Trophoblast cell (in vitro differentiated cells and primary cell): ENCODE measurements around the gene DPP6.

Experiments
- DNase-seq, 2 donors: peaks; one replicate each; pipeline ENCODE4 v3.0.0-alpha.2; 2016
- H2AFZ ChIP-seq: 2 replicates; pipeline ENCODE4 v1.6.1; 2013; ENCODE audit warnings: low read length, moderate library complexity, mild to moderate bottlenecking; ENCODE audit not compliant: insufficient read depth, poor library complexity
- H2AK5ac ChIP-seq: 2 replicates; pipeline ENCODE4 v1.6.1; 2013; ENCODE audit warnings: mild to moderate bottlenecking, low read length
- H2BK120ac ChIP-seq: 2 replicates; pipeline ENCODE4 v1.6.1; 2013; ENCODE audit warnings: low read length, mild to moderate bottlenecking, moderate library complexity; ENCODE audit not compliant: insufficient read depth, poor library complexity
- H2BK12ac ChIP-seq: 2 replicates; pipeline ENCODE4 v1.6.1; 2013; ENCODE audit warnings: mild to moderate bottlenecking, low read length, moderate library complexity
- H2BK5ac ChIP-seq: 2 replicates; pipeline ENCODE4 v1.6.1; 2013; ENCODE audit warnings: low read length, low read depth, moderate library complexity, mild to moderate bottlenecking; ENCODE audit not compliant: poor library complexity
- H3K14ac ChIP-seq: 2 replicates; pipeline ENCODE4 v1.6.1; 2013; ENCODE audit warnings: mild to moderate bottlenecking, low read length
- H3K18ac ChIP-seq: 2 replicates; pipeline ENCODE4 v1.6.1; 2013; ENCODE audit warnings: mild to moderate bottlenecking, low read length
- H3K23ac ChIP-seq: 2 replicates; pipeline ENCODE4 v1.6.1; 2013; ENCODE audit warnings: low read length
- H3K27ac ChIP-seq: 2 replicates; pipeline ENCODE4 v1.5.1; 2013; ENCODE audit warnings: low read depth, mild to moderate bottlenecking, inconsistent platforms, low read length, moderate library complexity
- H3K27me3 ChIP-seq: 2 replicates; pipeline ENCODE4 v1.6.1; 2013; ENCODE audit warnings: inconsistent platforms, mild to moderate bottlenecking, low read length, moderate library complexity; ENCODE audit not compliant: insufficient read depth
- H3K36me3 ChIP-seq, 2 experiments: 1 replicate in 1 of 2; 2 replicates in 1 of 2; pipeline ENCODE4 v1.6.1; 2013; ENCODE audit warnings: low read length in 2 of 2, mild to moderate bottlenecking in 2 of 2, moderate library complexity in 1 of 2; ENCODE audit not compliant: insufficient read depth in 2 of 2, control insufficient read depth in 1 of 2
- H3K4ac ChIP-seq: 2 replicates; pipeline ENCODE4 v1.6.1; 2013; ENCODE audit warnings: low read depth, mild to moderate bottlenecking, low read length, moderate library complexity
- H3K4me1 ChIP-seq, 2 experiments: 1 replicate in 1 of 2; 2 replicates in 1 of 2; pipeline ENCODE4 v1.6.1; 2013; ENCODE audit warnings: low read length in 2 of 2, mild to moderate bottlenecking in 2 of 2, moderate library complexity in 1 of 2; ENCODE audit not compliant: insufficient read depth in 2 of 2, control insufficient read depth in 1 of 2
- H3K4me2 ChIP-seq: 2 replicates; pipeline ENCODE4 v1.6.1; 2013; ENCODE audit warnings: inconsistent platforms, mild to moderate bottlenecking, low read length, moderate library complexity
- H3K4me3 ChIP-seq: 2 replicates; pipeline ENCODE4 v1.5.1; 2013; ENCODE audit warnings: mild to moderate bottlenecking, low read depth, low read length, inconsistent platforms
- H3K79me1 ChIP-seq: one replicate; pipeline ENCODE4 v1.6.1; 2013; ENCODE audit warnings: low read length
- H3K79me2 ChIP-seq: 2 replicates; pipeline ENCODE4 v1.6.1; 2013; ENCODE audit warnings: low read length, mild to moderate bottlenecking; ENCODE audit not compliant: control insufficient read depth, insufficient read depth, poor library complexity
- H3K9ac ChIP-seq: 2 replicates; pipeline ENCODE4 v1.6.1; 2013; ENCODE audit warnings: mild to moderate bottlenecking, low read length
- H3K9me3 ChIP-seq: 2 replicates; pipeline ENCODE4 v1.6.1; 2013; ENCODE audit warnings: low read depth, mild to moderate bottlenecking, control low read depth, inconsistent platforms, low read length; ENCODE audit not compliant: insufficient read depth
- H4K12ac ChIP-seq: 2 replicates; pipeline ENCODE4 v1.6.1; 2013; ENCODE audit warnings: low read depth, mild to moderate bottlenecking, low read length, moderate library complexity
- H4K8ac ChIP-seq: 2 replicates; pipeline ENCODE4 v1.6.1; 2013; ENCODE audit warnings: low read depth, mild to moderate bottlenecking, low read length, moderate library complexity
- H4K91ac ChIP-seq: one replicate; pipeline ENCODE4 v1.6.1; 2013; ENCODE audit warnings: low read depth, mild to moderate bottlenecking, low read length, moderate library complexity
- WGBS: extraction: QIAGEN DNeasy Blood & Tissue Kit; methylation state at CpG from one replicate; pipeline ENCODE4 v1.1.7; 2013; ENCODE audit warnings: missing lambda C conversion rate; ENCODE audit not compliant: insufficient read length, insufficient coverage; ENCODE audit errors: extremely low coverage; 5-methylcytosine and 5-hydroxymethylcytosine counted together

Gene DPP6

DNA sequence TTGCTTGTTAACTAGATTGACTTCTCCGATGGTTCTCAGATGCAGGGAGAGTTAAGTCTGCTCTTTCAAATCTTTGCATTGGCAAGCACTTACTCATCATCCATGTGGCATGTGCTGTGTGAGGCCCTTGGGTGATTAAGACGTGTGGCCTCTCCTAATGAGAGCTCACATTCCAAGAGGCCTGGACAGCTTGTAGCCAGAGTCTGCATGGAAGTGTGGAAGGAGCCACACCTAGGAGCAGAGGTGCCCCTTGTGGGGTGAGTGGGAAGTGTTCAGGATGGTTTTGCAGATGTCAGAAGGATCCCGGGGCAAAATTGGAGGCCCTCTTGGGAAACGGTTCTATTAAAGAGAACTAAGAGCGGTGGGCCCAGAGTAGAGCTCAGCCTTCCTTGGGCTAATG, 724.8 kb downstream of the DPP6 start:
- Histone ChIP-seq H4K91ac (no peak overlapping the region), H3K79me2 (no peaks in the 10 kb centered on the region), H3K4ac (no peak overlapping the region), H4K8ac (no peak overlapping the region), H3K27ac (no peak overlapping the region), H2BK12ac (no peak overlapping the region), H3K79me1 (no peaks in the 10 kb centered on the region), H3K4me1 (no peaks in the 10 kb centered on the region), H3K9me3 (peaks cover 6% of the 10 kb centered on the region), H3K14ac (no peak overlapping the region), H2BK5ac (no peak overlapping the region), H3K18ac (no peak overlapping the region), H2BK120ac (no peak overlapping the region), H3K9ac (no peak overlapping the region), H3K27me3 (no peaks in the 10 kb centered on the region), H3K4me3 (no peak overlapping the region), H3K23ac (no peak overlapping the region), H2AFZ (no peak overlapping the region), H3K36me3 (no peaks in the 10 kb centered on the region), H4K12ac (no peak overlapping the region), H3K4me2 (no peak overlapping the region), H2AK5ac (no peak overlapping the region)
- WGBS, result no CpG with 5 or more reads among the region's 5 CpGs
- DNase-seq, result peak; percentile 60 to 83

DNA sequence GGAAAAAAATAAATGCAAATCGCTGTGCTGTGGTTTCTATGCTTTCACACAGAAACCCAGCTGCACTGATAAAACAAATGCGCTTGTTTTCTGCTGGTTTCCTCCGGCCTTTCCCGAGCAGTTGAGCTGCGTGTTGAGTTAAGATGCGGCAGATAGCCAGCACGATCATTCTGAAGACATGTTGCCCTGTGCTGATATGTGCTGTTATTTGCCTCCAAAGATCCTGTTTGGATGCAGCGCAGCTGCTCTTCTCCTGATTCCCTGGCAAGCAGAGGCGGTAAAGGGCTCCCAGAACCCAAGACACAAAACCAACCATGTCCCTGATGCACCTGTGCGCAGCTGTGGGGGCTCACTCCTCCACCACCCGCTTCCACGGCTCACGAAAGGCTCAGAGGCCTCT, 725.3 kb downstream of the DPP6 start:
- no peaks in the 10 kb centered on the region for H3K36me3 ChIP-seq
- H2BK12ac ChIP-seq, result no peak overlapping the region
- H3K79me1 ChIP-seq, result no peaks in the 10 kb centered on the region
- H2AFZ ChIP-seq, result no peak overlapping the region
- no peak overlapping the region for H2BK120ac ChIP-seq
- H3K4me3 ChIP-seq, result no peak overlapping the region
- WGBS, result no CpG with 5 or more reads among the region's 13 CpGs
- H3K18ac ChIP-seq, result no peak overlapping the region
- H3K23ac ChIP-seq, result no peak overlapping the region
- no peak overlapping the region for H3K4me2 ChIP-seq
- H3K4me1 ChIP-seq, result no peaks in the 10 kb centered on the region
- peaks cover 6% of the 10 kb centered on the region for H3K9me3 ChIP-seq
- H2BK5ac ChIP-seq, result no peak overlapping the region
- H3K79me2 ChIP-seq, result no peaks in the 10 kb centered on the region
- H3K14ac ChIP-seq, result no peak overlapping the region
- H3K4ac ChIP-seq, result no peak overlapping the region
- no peak overlapping the region for H3K27ac ChIP-seq
- DNase-seq, result no peak
- H4K91ac ChIP-seq, result no peak overlapping the region
- H2AK5ac ChIP-seq, result no peak overlapping the region
- H3K27me3 ChIP-seq, result no peaks in the 10 kb centered on the region
- no peak overlapping the region for H4K12ac ChIP-seq
- H3K9ac ChIP-seq, result no peak overlapping the region
- H4K8ac ChIP-seq, result no peak overlapping the region

DNA sequence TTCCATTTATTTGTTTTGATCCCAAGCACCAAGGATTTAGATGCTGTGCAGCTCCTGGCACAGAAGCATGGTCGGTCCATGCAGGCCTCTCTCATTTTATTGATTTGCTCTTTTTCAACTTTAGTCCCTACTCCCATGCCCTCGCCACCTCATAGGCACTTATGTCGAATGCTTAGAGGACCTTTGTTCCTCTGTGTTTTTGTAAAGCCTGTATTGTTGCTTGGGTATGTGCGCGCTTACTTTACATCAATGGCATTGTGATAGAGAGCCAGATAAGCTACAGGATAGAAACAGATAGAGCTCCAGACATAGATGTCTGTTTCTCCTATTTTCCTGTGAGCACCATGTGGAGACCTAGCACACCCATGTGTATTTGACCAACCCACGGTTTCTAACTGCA, 725.7 kb downstream of the DPP6 start:
- H2BK12ac ChIP-seq, result no peak overlapping the region
- H4K12ac ChIP-seq, result no peak overlapping the region
- no peak overlapping the region for H3K4me2 ChIP-seq
- no peak overlapping the region for H3K23ac ChIP-seq
- H3K9me3 ChIP-seq, result peaks cover 6% of the 10 kb centered on the region
- H3K4ac ChIP-seq, result no peak overlapping the region
- no peaks in the 10 kb centered on the region for H3K4me1 ChIP-seq
- no peak overlapping the region for H3K9ac ChIP-seq
- H3K79me2 ChIP-seq, result no peaks in the 10 kb centered on the region
- DNase-seq, result no peak
- WGBS, result no CpG with 5 or more reads among the region's 6 CpGs
- no peak overlapping the region for H2BK5ac ChIP-seq
- no peak overlapping the region for H4K91ac ChIP-seq
- H3K79me1 ChIP-seq, result no peaks in the 10 kb centered on the region
- no peaks in the 10 kb centered on the region for H3K36me3 ChIP-seq
- no peak overlapping the region for H3K14ac ChIP-seq
- no peak overlapping the region for H4K8ac ChIP-seq
- no peak overlapping the region for H3K18ac ChIP-seq
- H2AFZ ChIP-seq, result no peak overlapping the region
- H3K4me3 ChIP-seq, result no peak overlapping the region
- no peak overlapping the region for H2AK5ac ChIP-seq
- no peaks in the 10 kb centered on the region for H3K27me3 ChIP-seq
- no peak overlapping the region for H2BK120ac ChIP-seq
- H3K27ac ChIP-seq, result no peak overlapping the region

DNA sequence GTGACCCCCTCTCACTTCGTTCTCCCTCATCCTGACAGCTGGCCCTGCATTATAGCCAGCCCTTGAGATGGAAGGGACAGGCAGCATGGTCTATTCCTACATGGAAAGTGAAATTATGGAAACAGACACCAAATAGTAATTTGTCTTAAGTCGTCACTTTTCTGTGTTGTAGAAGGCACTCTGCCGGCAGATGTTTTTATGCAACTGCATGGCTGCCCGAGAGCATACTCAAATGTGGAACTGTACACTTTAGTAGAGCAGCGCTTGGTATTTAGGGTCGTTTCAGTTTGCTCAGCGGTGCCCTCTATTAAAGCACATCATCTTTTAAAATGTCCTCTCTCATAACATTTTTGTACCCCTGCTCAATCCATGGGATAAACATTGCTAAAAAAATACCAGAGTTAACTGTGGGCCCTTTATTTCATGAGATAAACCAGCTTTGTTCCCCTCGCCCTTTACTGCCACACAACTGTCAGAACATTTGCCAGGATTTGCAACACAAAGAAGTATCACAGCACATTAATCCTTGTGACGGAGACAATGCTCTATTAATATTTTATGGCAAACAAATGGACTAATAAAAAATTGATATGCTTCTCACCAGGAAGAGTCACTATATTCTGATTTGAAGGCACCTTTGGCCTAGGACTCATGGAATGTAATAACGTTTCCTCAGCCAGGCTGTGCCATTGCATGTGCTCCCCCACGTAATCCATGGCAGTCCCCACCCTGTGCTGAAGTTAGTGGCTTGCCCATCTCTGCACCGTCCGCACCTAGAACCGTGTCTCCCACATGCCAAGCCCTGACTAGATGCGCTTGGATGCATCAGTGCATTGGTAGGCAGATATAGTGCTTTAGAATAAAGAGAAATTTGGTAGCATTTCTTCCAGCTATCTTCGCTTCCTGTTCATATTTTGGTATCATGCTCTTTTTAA, 729.4 kb downstream of the DPP6 start:
- Histone ChIP-seq H3K18ac (no peak overlapping the region), H3K4ac (no peak overlapping the region), H3K27ac (no peak overlapping the region), H3K9me3 (peaks cover 6% of the 10 kb centered on the region), H3K23ac (no peak overlapping the region), H2BK120ac (no peak overlapping the region), H2AK5ac (no peak overlapping the region), H2AFZ (no peak overlapping the region), H4K12ac (no peak overlapping the region), H3K4me1 (no peaks in the 10 kb centered on the region), H3K36me3 (no peaks in the 10 kb centered on the region), H4K8ac (no peak overlapping the region), H3K27me3 (no peaks in the 10 kb centered on the region), H3K79me2 (no peaks in the 10 kb centered on the region), H3K9ac (no peak overlapping the region), H3K4me2 (no peak overlapping the region), H3K79me1 (no peaks in the 10 kb centered on the region), H2BK5ac (no peak overlapping the region), H3K14ac (no peak overlapping the region), H4K91ac (no peak overlapping the region), H2BK12ac (no peak overlapping the region), H3K4me3 (no peak overlapping the region)
- no peak for DNase-seq
- WGBS, result no CpG with 5 or more reads among the region's 16 CpGs
